Tibial artery (tissue), 4 donors: Measurements from ENCODE around the gene VIM.

Experiments used
- DNase-seq, 2 donors: peaks; one replicate each; pipeline ENCODE4 v3.0.0-alpha.2; 2019
- H3K27ac ChIP-seq, 2 donors: fragments of 200-600 bp; sonication (generic) in 1 of 2; 1 replicate in 1 of 2; 2 replicates in 1 of 2; pipeline ENCODE4 v1.5.1; 2018 to 2019; ENCODE audit warnings: mild to moderate bottlenecking in 1 of 2
- H3K27me3 ChIP-seq, 2 donors: fragments of 200-600 bp; sonication (generic) in 1 of 2; one replicate each; pipeline versions ENCODE4 v1.5.1 to v1.6.0; 2016 to 2019
- H3K36me3 ChIP-seq, 3 donors: fragments of 200-600 bp; sonication (generic) in 2 of 3; one replicate each; pipeline ENCODE4 v1.5.1; 2016 to 2019; ENCODE audit warnings: mild to moderate bottlenecking in 2 of 3
- H3K4me1 ChIP-seq, 4 donors: fragments of 200-600 bp; sonication (generic) in 2 of 4; 1 replicate in 3 of 4; 2 replicates in 1 of 4; pipeline ENCODE4 v1.5.1; 2016 to 2019
- H3K4me3 ChIP-seq, 2 donors: fragments of 200-600 bp; sonication (generic) in 1 of 2; 1 replicate in 1 of 2; 2 replicates in 1 of 2; pipeline ENCODE4 v1.5.1; 2018 to 2019; ENCODE audit warnings: mild to moderate bottlenecking in 2 of 2
- H3K9me3 ChIP-seq, 3 donors: fragments of 200-600 bp; sonication (generic) in 1 of 3; one replicate each; pipeline ENCODE4 v1.5.1; 2016 to 2019
- intact Hi-C: fragments of 100-400 bp; cut with DNase I; formaldehyde crosslinking; loops from one replicate; pipeline ENCODE4 v1.15.0; 2023; ENCODE audit warnings: low total_unique reads
- TF ChIP-seq, protein P1 (sequence below), 2 experiments: fragments of 200-600 bp in 1 of 2; fragments of 450-650 bp in 1 of 2; IDR thresholded peaks; one replicate each; pipeline ENCODE4 v1.5.1; 2017 to 2019; ENCODE audit warnings: antibody characterized with exemption in 2 of 2, mild to moderate bottlenecking in 1 of 2, moderate library complexity in 1 of 2

VIM gene

DNA sequence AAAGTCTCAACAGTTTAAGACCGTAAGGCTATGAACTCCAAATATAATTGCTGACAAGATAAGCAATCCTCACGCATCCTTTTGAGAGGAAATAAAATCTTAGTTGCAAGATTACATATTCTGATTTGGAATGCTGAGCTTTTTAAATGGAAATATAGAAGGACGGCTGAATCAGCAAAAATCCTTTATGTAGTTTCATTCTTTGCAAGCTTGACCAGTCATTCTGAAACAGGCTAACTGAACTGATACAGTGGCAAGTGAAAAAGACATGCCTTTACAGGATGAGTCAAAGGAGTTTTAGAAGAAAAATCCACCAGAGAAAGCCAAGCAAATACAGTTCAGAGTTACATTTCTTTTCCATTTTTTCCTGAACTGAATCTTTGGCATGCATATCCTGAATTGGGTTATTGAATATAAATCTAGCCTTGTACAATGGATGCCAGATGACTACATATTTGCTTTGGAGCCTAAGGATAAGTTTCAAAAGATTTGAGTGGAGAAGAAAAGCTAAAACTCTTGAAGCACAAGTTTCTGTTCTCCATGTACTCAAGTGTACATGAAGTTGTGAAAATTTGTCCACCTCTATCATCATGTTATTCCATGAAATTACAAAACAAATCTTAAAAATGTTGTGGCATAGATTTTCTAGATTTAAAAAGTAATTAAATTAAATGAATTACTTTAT lies 4.4 kb downstream of the VIM start:
- TF ChIP-seq, protein P1, sequence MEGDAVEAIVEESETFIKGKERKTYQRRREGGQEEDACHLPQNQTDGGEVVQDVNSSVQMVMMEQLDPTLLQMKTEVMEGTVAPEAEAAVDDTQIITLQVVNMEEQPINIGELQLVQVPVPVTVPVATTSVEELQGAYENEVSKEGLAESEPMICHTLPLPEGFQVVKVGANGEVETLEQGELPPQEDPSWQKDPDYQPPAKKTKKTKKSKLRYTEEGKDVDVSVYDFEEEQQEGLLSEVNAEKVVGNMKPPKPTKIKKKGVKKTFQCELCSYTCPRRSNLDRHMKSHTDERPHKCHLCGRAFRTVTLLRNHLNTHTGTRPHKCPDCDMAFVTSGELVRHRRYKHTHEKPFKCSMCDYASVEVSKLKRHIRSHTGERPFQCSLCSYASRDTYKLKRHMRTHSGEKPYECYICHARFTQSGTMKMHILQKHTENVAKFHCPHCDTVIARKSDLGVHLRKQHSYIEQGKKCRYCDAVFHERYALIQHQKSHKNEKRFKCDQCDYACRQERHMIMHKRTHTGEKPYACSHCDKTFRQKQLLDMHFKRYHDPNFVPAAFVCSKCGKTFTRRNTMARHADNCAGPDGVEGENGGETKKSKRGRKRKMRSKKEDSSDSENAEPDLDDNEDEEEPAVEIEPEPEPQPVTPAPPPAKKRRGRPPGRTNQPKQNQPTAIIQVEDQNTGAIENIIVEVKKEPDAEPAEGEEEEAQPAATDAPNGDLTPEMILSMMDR (IDR thresholded peaks at IDR 0.05), result no peak
- Histone ChIP-seq H3K4me1 (peaks cover 0 to 62% (median 35%) of the 10 kb centered on the region in 4 donors), H3K36me3 (peaks cover 70 to 71% (median 70%) of the 10 kb centered on the region in 3 donors), H3K27me3 (no peaks in the 10 kb centered on the region), H3K9me3 (no peaks in the 10 kb centered on the region), H3K4me3 (peak overlapping the region; percentile 83 to 93), H3K27ac (peak overlapping the region; percentile 98 to 100)
- no peak for DNase-seq
- intact Hi-C loops, result no loop called here

DNA sequence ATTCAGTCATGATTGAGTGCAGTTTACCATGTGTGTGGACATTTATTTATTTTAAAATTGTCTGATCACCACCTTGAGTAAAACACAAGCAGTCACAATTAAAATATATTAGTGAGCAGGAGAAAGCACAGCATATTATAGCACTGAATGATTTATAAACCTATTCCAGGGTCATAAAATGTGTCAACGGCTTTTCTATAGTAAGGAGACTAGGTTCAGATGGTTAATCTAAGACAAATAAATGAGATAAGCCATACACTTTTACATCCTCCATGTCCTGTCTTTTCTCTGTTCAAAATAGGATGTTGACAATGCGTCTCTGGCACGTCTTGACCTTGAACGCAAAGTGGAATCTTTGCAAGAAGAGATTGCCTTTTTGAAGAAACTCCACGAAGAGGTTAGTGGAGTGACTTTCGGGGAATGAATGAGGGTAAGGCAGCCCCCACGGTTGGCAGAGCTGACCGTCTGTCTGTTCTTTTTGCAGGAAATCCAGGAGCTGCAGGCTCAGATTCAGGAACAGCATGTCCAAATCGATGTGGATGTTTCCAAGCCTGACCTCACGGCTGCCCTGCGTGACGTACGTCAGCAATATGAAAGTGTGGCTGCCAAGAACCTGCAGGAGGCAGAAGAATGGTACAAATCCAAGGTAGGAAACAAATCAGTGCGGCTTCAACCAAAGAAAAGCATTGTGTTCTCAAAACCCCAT lies 5.4 kb downstream of the VIM start:
- peaks cover 75 to 76% (median 76%) of the 10 kb centered on the region in 3 donors for H3K36me3 ChIP-seq

DNA sequence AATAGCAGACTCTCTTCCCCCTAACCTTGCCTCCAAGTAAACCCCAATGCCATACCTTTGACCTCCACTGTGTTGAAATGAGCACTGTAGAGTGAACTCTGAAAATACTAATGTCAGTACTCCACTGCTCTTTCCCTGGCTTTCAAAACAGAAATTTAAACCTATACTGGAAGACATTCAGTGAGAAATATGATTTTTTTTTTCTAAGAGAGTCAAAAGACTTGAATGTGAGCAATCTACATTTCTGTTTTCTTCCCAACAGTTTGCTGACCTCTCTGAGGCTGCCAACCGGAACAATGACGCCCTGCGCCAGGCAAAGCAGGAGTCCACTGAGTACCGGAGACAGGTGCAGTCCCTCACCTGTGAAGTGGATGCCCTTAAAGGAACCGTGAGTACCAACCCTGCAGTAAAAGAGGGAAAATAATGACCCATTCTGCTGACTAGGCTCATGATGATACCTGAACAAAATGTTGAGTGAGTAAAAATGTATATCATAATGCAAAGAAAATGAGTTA lies 6.4 kb downstream of the VIM start:
- H3K36me3 ChIP-seq, result peaks cover 75 to 76% (median 76%) of the 10 kb centered on the region in 3 donors
- intact Hi-C loops, result no loop called here
- DNase-seq, result no peak
- peaks cover 0 to 76% (median 38%) of the 10 kb centered on the region in 4 donors for H3K4me1 ChIP-seq
- no peaks in the 10 kb centered on the region for H3K9me3 ChIP-seq
- TF ChIP-seq, protein P1 (IDR thresholded peaks at IDR 0.05), result no peak
- H3K4me3 ChIP-seq, result peak overlapping the region; percentile 83 to 93
- H3K27me3 ChIP-seq, result no peaks in the 10 kb centered on the region
- peak overlapping the region; percentile 72 to 100 for H3K27ac ChIP-seq

More for the DNA sequence above, 5.4 kb downstream of the VIM start:
- H3K4me3 ChIP-seq, result peak overlapping the region; percentile 83 to 93
- TF ChIP-seq, protein P1 (IDR thresholded peaks at IDR 0.05), result no peak
- intact Hi-C loops, result no loop called here
- H3K4me1 ChIP-seq, result peaks cover 0 to 70% (median 38%) of the 10 kb centered on the region in 4 donors
- no peaks in the 10 kb centered on the region for H3K27me3 ChIP-seq
- no peaks in the 10 kb centered on the region for H3K9me3 ChIP-seq
- H3K27ac ChIP-seq, result peak overlapping the region; percentile 72 to 100
- peak; percentile 38 to 87 for DNase-seq

DNA sequence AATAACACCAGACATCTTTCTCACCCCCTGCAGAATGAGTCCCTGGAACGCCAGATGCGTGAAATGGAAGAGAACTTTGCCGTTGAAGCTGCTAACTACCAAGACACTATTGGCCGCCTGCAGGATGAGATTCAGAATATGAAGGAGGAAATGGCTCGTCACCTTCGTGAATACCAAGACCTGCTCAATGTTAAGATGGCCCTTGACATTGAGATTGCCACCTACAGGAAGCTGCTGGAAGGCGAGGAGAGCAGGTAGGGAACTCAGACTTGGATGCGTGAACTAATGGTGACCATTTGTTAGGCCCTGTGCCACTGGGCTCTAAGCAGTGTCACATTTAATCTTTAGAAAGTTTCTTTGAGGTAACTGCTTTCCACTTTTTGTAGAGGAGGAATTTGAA lies 7.1 kb downstream of the VIM start:
- H3K27ac ChIP-seq, result peak overlapping the region; percentile 72 to 100
- H3K27me3 ChIP-seq, result no peaks in the 10 kb centered on the region
- TF ChIP-seq, protein P1 (IDR thresholded peaks at IDR 0.05), result no peak
- H3K9me3 ChIP-seq, result no peaks in the 10 kb centered on the region
- intact Hi-C loops, result no loop called here
- H3K4me3 ChIP-seq, result peak overlapping the region; percentile 83 to 93
- H3K4me1 ChIP-seq, result peaks cover 0 to 76% (median 38%) of the 10 kb centered on the region in 4 donors
- no peak for DNase-seq
- H3K36me3 ChIP-seq, result peaks cover 75 to 76% (median 75%) of the 10 kb centered on the region in 3 donors

DNA sequence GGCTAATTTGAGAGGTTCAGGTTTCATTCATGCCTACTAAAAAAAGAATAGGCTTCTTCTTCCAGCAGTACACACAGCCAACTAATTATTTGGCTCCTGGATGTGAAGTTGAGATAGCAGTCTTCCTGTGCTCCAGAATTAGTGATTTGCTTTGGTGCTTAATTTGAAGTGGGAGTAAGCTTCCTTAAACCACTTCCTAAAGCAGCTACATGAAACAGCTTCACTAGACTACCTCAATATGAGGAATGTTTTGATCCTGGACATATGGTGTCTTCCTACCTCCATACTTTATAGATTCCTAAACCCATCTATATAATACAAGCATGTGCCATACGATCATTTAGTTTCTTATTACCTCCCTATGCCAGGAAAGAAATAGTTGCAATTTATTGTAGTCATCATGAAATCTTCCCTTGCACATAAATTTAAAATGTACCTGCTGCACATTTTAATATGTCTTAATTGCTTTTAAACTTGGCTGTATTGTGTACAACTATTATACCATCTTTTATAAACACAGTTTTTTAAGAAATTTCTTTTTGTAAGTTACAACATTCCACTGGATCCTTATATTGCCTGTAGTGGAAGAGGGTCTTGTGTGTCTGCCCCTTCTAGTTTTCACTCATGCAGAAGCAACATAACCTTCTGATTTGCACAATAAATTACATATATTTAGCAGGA lies 8.6 kb downstream of the VIM start:
- peak overlapping the region; percentile 72 to 100 for H3K27ac ChIP-seq
- peaks cover 0 to 74% (median 38%) of the 10 kb centered on the region in 4 donors for H3K4me1 ChIP-seq
- no peaks in the 10 kb centered on the region for H3K9me3 ChIP-seq
- DNase-seq, result no peak
- H3K4me3 ChIP-seq, result no peak overlapping the region
- peaks cover 62 to 64% (median 63%) of the 10 kb centered on the region in 3 donors for H3K36me3 ChIP-seq
- intact Hi-C loops, result no loop called here
- H3K27me3 ChIP-seq, result no peaks in the 10 kb centered on the region
- TF ChIP-seq, protein P1 (IDR thresholded peaks at IDR 0.05), result no peak
